Calu3 (cell line): ENCODE measurements around the gene INPP5F. TPM values are rescaled to one million over a fixed set of nuclear protein-coding genes. Genes with fewer than 3 reads are reported as not detected.

ENCODE experiments used
- BruUV-seq: library from RNA; stranded (reverse); fragments of 400-500 nt; replicated peaks from 2 replicates; lab custom pipeline; 2021; lab: Mats Ljungman, UMichigan
- CTCF ChIA-PET: fragments of 300-600 bp; sonication (Branson Sonifier 250); formaldehyde crosslinking; loops from one replicate; lab custom pipeline; 2022; ENCODE audit warnings: antibody characterized with exemption; lab: Charles Lee
- DNase-seq: peaks from one replicate; pipeline ENCODE4 v3.0.0; 2022
- H3K27ac Mint-ChIP-seq: one replicate; pipeline ENCODE4 v1.8.0; 2022; ENCODE audit warnings: mixed read lengths; ENCODE audit not compliant: unreplicated experiment
- H3K27me3 Mint-ChIP-seq: one replicate; pipeline ENCODE4 v1.8.0; 2022; ENCODE audit warnings: mixed read lengths; ENCODE audit not compliant: unreplicated experiment
- H3K36me3 Mint-ChIP-seq: one replicate; pipeline ENCODE4 v1.8.0; 2022; ENCODE audit warnings: mild to moderate bottlenecking, moderate library complexity, mixed read lengths; ENCODE audit not compliant: insufficient read depth, unreplicated experiment
- H3K4me1 Mint-ChIP-seq: one replicate; pipeline ENCODE4 v1.8.0; 2022; ENCODE audit warnings: mild to moderate bottlenecking, low read depth, mixed read lengths; ENCODE audit not compliant: unreplicated experiment
- H3K4me3 Mint-ChIP-seq: one replicate; pipeline ENCODE4 v1.8.0; 2022; ENCODE audit warnings: mild to moderate bottlenecking, low read depth, moderate library complexity, mixed read lengths; ENCODE audit not compliant: unreplicated experiment
- H3K9me3 Mint-ChIP-seq: one replicate; pipeline ENCODE4 v1.8.0; 2022; ENCODE audit warnings: low read depth, mixed read lengths; ENCODE audit not compliant: unreplicated experiment
- intact Hi-C: fragments of 100-400 bp; cut with micrococcal nuclease; formaldehyde crosslinking; loops from one replicate; pipeline ENCODE4 v1.10.0; 2022; ENCODE audit not compliant: unreplicated experiment
- total RNA-seq: library from RNA; stranded (reverse); gene quantifications from 2 replicates; pipeline ENCODE4 v1.2.3, GENCODE V29; 2022
- TF ChIP-seq, protein P1 (sequence below): fragments of 200-600 bp; IDR thresholded peaks from one replicate; pipeline ENCODE4 v1.8.0; 2022; ENCODE audit warnings: antibody characterized with exemption; ENCODE audit not compliant: unreplicated experiment

INPP5F gene
- total RNA-seq, 1 experiment from 2014 or later: 6.9 TPM

DNA sequence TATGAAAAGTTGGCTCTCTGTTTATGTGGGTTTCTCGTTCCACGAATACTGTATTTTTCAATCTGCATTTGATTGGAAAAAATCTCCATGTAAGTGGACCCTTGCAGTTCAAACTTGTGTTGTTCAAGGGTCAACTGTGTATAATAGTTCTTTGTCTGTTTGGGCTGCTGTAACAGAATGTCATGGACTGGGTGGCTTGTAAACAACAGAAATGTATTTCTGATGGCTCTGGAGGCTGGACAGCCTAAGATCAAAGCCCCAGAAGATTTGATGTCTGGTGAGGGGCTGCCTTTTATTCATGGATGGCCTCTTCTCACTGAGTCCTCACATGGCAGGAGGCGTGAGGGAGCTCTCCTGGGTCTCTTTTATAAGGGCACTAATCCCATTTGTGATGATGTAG, 36.2 kb downstream of the INPP5F start:
- intact Hi-C loops: no loop called here
- Mint-ChIP-seq H3K4me1 (no peaks in the 10 kb centered on the region), H3K27me3 (no peaks in the 10 kb centered on the region), H3K9me3 (no peaks in the 10 kb centered on the region), H3K36me3 (no peaks in the 10 kb centered on the region), H3K27ac (no peak overlapping the region), H3K4me3 (no peak overlapping the region)
- TF ChIP-seq, protein P1, sequence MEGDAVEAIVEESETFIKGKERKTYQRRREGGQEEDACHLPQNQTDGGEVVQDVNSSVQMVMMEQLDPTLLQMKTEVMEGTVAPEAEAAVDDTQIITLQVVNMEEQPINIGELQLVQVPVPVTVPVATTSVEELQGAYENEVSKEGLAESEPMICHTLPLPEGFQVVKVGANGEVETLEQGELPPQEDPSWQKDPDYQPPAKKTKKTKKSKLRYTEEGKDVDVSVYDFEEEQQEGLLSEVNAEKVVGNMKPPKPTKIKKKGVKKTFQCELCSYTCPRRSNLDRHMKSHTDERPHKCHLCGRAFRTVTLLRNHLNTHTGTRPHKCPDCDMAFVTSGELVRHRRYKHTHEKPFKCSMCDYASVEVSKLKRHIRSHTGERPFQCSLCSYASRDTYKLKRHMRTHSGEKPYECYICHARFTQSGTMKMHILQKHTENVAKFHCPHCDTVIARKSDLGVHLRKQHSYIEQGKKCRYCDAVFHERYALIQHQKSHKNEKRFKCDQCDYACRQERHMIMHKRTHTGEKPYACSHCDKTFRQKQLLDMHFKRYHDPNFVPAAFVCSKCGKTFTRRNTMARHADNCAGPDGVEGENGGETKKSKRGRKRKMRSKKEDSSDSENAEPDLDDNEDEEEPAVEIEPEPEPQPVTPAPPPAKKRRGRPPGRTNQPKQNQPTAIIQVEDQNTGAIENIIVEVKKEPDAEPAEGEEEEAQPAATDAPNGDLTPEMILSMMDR: no peak
- no peak for DNase-seq
- CTCF ChIA-PET: interaction anchor here (0.6 kb wide), 1 partner anchor 432 kb away, joined by 8 read pairs; no protein-coding TSS in a partner anchor
- no TSS peak for BruUV-seq

DNA sequence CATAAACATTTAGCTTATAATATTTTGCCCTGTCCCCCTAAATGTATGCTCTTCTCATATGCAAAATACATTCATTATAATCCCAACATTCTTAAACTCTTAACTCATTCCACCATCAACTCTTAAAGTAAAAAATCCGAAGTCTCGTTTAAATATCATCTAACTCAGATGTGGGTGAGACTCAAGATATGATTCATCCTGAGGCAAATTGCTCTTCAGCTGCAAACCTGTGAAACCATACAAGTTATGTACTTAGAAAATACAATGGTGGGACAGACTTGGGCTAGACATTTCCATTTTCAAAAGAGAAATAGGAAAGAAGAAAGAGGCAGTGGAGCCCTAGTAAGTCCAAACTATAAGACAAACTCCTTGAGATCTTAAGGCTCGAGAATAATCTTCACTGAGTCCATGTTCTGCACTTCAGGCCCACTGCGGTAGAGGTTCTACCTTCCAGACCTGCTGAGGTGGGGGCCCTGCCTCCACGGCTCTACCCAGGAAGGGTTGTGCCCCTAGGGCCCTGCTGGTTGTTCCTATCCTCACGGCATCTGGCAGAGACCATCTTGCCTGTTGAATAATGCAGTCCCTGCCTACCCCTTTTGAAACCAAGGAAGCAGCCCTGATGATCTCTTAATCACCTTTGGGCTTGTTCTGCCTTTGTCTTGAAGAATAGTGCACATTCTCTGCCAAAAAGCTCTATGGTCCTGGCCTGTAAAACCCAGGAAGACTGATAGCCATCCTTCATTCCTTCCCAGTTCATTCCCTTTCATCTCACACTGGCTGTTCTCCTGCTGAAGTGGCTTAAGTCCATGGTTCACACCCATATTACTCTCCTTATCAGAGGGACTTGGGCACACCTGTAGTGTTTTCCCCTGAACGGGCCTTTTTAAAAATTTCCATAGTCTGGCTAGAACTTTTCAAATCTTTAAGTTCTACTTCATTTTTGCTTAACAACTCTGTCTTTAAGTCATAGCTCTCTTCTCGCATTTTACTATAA, 37.3 kb downstream of the INPP5F start:
- H3K27me3 Mint-ChIP-seq: no peaks in the 10 kb centered on the region
- intact Hi-C loops: no loop called here
- H3K36me3 Mint-ChIP-seq: no peaks in the 10 kb centered on the region
- no peak overlapping the region for H3K27ac Mint-ChIP-seq
- BruUV-seq: no TSS peak
- CTCF ChIA-PET: interaction anchor here (0.6 kb wide), 1 partner anchor 433 kb away, joined by 8 read pairs; no protein-coding TSS in a partner anchor
- H3K9me3 Mint-ChIP-seq: no peaks in the 10 kb centered on the region
- DNase-seq: no peak
- TF ChIP-seq, protein P1: no peak
- no peaks in the 10 kb centered on the region for H3K4me1 Mint-ChIP-seq
- no peak overlapping the region for H3K4me3 Mint-ChIP-seq

DNA sequence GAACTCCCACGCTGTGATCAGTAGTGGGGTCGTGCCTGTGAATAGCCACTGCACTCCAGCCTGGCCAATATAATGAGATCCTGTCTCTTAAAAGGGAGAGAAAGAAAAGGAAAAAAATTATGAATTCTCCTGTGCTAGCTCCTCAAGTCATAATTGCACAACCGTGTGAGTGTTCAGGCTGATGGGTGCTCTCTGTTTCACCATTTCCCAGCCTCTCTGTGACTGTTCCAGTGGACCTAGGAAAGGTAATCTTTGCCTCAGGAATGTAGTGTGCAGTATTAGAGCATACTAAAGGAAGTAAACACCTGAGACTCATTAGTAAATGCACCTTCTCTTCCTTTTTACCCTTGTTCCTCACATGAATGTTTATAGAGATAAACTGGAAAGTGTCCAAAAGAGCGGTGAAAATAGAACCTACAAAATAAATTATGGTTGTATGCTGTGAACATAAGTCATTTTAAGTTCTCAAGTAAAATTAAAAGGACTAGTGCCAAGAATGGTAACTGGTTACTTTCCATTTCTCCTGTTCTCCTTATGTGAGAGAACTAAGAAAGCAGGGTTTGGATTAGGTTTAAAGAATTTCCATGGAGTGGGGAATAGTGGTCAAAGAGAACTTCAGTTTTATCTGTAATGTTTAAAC, 42.7 kb downstream of the INPP5F start:
- no peak for DNase-seq
- Mint-ChIP-seq H3K4me1 (no peaks in the 10 kb centered on the region), H3K9me3 (no peaks in the 10 kb centered on the region)

GRCh38 chr10:119769886-119770285, 44.0 kb downstream of the INPP5F start:
- CTCF ChIA-PET: no interaction called here
- Mint-ChIP-seq H3K27me3 (no peaks in the 10 kb centered on the region), H3K36me3 (no peaks in the 10 kb centered on the region), H3K9me3 (no peaks in the 10 kb centered on the region), H3K4me3 (no peak overlapping the region), H3K27ac (no peak overlapping the region), H3K4me1 (no peaks in the 10 kb centered on the region)
- BruUV-seq: no TSS peak
- intact Hi-C loops: no loop called here
- TF ChIP-seq, protein P1: no peak
- no peak for DNase-seq

More for the DNA sequence above, 42.7 kb downstream of the INPP5F start:
- Mint-ChIP-seq H3K27ac (no peak overlapping the region), H3K4me3 (no peak overlapping the region), H3K36me3 (no peaks in the 10 kb centered on the region), H3K27me3 (no peaks in the 10 kb centered on the region)
- CTCF ChIA-PET: no interaction called here
- TF ChIP-seq, protein P1: no peak
- intact Hi-C loops: no loop called here
- no TSS peak for BruUV-seq
